GM21515 (cell line): ENCODE measurements around the gene STOM.
A peak's percentile ranks its signal among the peaks of the same experiment; 100 is the strongest.
"Not testable (repeated sequence)": the region's sequence is repeated elsewhere in the genome, so short reads cannot be mapped to it uniquely, and the experiment has no call there.

Experiments
- ATAC-seq: cut with Tn5 transposase; IDR thresholded peaks from one replicate; pipeline ENCODE4 v1.9.1; 2021; ENCODE audit not compliant: unreplicated experiment

STOM gene, protein sequence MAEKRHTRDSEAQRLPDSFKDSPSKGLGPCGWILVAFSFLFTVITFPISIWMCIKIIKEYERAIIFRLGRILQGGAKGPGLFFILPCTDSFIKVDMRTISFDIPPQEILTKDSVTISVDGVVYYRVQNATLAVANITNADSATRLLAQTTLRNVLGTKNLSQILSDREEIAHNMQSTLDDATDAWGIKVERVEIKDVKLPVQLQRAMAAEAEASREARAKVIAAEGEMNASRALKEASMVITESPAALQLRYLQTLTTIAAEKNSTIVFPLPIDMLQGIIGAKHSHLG

DNA sequence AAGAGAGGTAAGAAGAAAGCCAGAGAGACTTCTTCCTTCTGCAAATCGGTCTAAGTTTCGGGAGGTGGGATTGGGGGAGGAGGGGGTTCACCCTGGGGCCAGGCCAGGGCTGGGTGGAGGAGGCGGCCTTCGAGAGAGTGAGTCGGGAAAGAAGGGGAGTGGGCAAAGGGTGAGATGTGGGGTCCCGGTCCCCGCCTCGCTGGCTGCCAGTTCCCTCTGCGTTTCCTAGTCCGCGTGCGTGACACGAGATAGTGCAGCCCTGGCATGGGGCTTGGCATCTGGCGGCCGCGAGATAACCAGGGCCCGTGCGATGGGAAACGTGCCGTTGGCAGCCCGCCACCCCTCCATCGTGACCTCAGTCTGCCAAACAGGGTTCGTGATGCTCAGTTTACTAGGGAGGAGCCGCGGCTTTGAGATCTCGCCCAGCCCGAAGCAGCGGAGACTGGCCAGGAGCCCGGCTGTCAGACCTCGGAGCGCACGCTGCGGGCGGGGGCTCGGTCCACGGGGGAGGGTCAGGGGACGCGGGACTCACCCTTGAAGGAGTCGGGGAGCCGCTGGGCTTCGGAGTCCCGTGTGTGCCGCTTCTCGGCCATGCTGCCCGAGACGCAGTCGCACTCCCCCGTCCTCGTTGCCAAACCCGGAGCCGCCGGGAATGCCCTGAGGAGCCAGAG, at the start of gene STOM:
Gene STOM, minus strand, starts transcription at position 656 of the 671 bp plus-strand sequence. Its CDS starts 63 bp downstream, at position 593.
- peak; percentile 53 for ATAC-seq

DNA sequence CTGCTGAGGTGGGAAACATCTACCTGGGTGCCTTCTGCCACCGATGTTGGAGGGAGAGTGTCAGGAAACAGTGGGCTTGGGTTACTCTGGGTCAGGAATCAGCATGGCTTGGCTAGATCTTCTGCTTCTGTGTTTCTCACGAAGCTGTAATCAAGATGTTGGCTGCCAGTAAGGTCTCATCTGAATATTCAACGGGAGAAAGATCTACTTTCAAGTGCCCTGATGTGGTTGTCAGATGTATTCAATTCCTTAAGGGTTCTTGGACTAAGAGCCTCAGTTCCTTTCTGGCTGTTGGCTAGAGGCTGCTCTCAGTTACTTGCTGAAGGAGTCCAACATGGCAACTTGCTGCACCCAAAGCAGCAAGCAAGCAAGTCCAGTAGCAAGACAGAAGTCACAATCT, 41.9 kb upstream of the STOM start:
- no peak for ATAC-seq

DNA sequence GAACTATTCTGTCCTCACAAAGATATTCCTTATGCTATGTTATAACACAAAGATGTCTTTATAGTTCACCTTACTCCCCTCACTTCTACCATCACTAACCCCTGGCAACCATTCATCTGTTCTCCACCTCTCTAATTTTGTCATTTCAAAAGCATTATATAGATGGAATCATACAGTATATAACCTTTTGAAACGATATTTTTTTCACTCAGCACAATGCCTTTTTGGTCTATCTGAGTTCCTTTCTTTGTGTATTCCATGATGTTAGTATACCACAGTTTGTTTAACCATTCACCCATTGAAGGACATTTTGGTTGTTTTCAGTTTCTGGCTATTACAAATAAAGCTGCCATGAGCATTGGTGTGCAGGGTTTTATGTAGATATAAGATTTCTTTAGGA, 35.8 kb upstream of the STOM start:
- ATAC-seq: no peak

DNA sequence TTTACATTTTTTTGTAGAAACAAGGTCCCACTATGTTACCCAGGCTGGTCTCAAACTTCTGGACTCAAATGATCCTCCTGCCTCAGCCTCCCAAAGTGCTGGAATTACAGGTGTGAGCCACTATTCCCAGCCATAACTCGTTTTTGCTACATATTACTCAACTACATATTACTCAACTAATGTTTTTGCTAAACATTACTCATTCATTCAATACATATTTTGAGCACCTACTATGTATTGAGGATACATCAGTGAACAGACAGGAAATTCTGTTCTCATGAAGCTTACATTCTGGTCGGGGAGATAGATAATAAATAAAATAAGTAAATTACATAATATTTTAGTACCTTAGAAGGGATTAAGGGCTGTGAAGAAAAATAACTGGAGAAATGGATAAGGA, 34.9 kb upstream of the STOM start:
- no peak for ATAC-seq

DNA sequence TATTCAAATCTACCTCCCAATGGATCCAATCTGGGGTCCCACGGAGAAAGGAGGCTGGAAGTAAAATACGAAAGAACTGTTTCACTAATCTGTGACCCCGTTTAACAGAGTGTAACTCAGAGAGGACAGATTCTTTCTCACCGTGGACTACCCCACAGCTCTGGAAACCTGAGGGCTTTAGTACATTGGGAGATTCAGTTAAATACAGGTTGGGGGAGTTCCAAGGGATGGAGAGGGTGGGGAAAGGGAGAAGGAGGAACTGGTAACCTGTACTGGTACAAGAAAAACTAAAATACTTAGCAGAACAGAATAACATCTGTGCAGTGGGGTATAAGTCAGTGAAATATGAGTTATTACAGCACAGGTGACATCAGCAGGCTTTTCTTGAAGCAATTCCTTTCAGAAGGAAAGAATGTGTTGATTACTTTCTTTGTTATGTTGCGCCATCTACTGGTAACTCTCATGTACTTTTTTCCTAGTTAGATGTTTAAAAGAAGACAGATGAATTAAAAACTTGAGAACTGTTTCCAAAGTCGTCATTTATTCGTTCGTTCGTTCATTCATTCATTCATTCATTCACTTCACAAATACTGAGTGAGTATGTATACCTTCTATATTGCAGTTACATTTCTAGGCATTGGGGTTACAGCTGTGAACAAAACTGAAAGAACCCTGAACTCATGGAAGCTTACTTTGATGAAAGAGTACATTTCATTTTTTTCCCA, 30.0 kb upstream of the STOM start:
- no peak for ATAC-seq

DNA sequence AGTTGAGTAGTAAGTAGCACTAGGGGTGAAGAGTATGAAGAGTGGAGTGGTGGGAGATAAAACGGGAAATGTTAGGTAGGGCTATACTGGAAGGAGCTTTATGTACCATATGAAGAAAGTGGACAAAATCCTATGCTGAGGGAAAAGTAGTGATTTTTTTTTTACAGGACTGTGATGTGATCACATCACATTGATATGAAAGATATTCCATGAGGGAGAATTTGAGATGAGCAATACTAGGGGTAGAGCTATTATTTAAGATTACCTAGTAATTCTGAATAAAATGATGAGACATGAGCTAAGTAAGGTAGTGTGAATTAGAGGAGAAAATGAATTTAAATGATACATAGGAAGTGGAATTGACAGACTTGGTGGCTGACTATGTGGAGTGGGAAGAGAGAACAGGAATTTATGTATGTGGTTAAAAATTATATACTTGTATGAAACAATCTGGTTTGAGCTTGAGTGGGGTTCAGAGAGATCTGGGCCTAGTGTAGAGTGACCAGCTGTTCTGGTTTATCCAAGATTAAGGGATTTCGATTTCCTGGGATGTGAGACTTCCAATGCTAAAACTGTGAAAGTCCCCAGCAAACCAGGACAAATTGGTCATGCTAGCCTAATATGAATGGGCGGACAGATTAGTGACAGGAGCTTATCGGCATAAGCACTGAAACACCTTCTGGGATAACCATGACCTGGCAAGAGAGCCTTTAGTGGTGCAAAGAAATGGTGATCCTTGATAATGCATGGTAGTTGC, 29.3 kb upstream of the STOM start:
- ATAC-seq: no peak

DNA sequence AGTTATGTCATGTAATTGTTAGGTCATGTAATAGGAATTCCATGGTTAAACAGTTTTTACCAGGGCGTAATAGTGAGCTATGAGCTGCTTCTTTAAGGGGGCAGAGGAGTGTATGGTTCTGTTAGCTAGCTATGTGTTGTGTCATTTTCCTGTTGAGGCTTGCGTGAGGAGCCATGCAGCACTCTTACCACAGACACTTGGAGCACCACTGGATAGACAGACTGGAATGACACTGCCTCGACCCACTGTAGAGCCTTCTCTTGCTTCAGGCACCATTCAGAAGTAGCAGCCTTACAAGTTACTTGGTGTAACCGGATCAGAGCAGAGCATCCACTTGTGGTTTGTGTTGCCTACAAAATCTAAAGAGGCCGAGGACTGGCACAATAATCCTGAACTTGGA, 28.3 kb upstream of the STOM start:
- no peak for ATAC-seq

DNA sequence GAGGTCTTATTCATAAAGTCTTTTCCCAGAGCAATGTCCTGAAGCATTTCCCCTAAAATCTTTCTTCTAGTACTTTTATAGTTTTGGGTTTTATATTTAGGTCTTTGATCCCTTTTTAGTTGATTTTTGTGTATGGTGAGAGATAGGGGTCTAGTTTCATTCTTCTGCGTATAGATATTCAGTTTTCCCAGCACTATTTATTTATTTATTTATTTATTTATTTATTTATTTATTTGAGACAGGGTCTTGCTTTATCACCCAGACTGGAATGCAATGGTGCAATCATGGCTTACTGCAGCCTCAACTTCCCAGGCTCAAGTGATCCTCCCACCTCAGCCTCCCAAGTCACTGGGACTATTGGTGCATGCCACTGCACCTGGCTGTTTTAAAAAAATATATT, 27.2 kb upstream of the STOM start:
- not testable (repeated sequence) for ATAC-seq

DNA sequence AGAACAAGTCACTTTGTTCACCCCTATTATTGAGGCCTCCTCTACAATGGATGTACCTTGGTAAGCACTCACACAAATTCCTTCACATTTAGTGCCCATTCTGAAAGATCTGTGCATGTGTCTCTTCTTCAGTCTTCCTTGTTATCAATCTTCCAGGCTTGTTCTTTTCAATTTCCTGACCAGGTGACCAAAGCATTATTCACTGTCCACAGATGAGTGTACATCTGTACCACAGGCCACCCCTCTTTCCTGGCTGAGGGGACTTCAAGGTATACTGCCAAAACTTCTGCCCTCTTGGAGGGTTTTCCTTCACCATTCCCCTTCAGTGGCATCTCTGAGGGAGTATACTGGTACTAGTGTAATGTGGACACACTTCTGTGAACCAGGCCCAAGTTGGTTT, 25.5 kb upstream of the STOM start:
- no peak for ATAC-seq

DNA sequence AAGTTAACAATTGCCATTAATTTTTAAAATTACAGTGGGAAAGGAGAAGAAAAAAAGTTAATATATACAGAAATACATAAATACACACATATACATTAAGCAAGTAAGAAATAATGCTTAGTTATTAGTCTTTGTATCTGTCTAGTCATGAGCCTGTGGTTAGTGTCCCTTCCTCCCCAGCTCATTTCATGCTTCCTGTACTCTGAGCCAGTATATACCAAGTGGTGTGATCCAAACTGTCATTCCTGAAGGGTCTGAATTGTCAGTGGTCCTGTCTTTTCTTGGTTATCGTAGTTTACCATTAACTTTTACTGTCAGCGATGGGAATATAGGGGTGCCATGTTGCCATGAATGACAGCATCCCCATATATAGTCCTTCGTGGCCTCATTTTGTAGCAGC, 24.2 kb upstream of the STOM start:
- ATAC-seq: no peak

DNA sequence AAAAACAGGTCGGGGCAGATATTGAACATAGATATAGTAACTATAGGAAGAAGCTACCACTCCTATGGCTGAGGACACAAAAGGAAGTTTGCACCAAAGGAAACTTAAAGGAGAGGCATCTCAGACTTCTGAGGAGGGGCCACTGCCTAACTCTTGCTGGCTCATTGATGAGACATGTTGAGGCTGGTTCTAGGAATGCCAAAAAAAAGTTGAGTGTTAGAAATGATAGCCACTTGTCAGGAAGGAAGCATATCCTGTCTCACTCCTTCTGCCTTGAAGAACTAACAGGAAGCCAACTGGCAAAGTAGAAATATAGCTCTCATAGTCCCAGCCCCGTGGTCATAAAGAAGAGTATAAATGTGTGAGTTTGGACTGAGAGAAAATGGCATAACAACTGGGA, 23.3 kb upstream of the STOM start:
- ATAC-seq: no peak

DNA sequence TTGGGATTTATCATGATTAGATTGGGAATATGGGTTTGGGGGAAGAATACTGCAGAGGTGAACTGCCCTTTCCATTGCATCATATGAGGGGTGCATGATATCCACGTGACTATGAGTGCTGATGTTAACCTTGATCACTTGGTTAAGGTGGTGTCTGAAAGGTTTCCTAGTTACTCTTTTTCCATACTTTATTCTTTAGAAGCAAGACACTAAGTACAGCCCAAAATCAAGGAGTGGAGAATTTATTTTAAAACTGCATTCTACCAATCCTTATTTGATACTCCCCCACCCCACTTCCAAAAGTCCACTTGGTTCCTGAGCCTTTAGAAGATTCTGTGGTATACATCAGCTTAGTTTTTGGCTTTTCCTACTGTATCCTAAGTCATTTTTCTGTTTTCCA, 20.3 kb upstream of the STOM start:
- ATAC-seq: no peak

DNA sequence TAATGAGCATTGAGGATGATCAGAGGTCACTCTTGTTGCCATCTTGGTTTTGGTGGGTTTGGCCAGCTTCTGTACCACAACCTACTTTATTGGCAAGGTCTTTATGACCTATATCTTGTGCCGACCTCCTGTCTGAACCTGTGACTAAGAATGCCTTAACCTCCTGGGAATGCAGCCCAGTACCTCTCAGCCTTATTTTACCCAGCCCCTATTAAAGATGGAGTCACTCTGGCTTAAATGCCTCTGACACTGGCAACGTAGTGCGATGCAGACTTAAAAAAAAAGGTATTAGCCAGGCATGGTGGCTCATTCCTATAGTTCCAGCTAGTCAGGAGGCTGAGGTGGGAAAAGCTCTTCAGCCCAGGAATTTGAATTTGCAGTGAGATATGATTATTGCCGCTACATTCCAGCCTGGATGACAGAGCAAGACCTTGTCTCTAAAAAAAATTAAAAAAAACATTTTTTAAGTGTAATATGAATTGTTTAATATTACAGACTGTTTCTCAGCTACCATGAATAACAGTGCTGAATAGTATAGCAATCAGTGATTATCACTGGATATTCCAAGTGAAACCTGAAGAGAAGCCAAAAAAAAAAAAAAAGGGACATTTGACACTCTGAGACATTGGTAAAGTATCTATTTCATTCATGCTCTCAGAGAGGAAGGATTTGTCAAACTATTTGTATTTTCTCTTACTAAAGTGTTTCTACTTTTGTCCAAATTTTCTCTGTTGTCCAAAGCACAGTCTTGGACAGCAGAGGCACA, 18.3 kb upstream of the STOM start:
- ATAC-seq: no peak

DNA sequence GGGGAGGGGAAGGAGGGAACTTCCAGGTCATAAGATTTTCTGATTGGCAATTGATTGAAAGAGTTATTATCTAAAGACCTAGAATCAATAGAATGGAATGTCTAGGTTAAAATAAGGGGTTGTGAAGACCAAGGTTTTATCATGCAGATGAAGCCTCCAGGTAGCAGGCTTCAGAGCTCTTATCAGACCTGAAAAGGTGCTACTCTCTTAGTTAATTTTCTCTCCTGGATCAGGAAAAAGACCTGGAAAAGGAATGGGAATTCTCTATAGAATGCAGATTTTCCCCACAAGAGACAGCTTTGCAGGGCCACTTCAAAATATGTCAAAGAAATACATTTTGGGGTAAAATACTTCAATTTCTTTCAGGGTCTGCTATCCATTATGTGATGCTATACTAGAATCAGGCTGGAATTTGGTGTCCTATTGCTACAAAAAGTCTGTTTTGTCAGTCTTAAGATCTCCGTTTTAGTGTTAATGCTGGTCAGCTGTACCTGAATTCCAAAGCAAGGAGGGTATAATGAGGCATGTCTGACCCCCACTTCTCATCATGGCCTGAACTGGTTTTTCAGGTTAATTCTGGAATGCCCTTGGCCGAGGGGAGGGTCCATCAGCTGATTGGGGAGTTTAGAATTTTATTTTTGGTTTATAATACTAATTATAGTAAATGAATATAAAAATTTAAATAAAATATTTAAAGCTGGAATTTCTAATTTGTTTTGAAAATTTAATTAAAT, 16.6 kb upstream of the STOM start:
- no peak for ATAC-seq

DNA sequence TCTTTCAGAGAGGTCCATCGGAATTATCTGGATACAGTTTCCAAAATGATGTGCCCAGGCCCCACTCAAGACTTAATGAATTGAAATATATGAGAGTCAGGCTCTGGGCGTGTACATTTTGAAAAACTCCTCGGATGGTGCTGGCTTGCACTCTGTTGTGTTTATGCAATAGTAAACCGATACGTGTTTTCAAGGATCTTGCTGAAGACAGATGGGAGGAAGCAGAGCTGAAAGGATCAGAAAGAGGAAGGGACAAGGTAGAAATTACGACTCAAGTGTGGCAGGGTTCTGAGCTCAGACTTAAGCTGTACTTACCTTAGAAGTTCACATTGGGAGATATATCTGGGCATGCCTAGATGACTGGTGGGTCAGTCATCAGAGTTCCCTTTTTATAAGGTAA, 13.7 kb upstream of the STOM start:
- no peak for ATAC-seq

DNA sequence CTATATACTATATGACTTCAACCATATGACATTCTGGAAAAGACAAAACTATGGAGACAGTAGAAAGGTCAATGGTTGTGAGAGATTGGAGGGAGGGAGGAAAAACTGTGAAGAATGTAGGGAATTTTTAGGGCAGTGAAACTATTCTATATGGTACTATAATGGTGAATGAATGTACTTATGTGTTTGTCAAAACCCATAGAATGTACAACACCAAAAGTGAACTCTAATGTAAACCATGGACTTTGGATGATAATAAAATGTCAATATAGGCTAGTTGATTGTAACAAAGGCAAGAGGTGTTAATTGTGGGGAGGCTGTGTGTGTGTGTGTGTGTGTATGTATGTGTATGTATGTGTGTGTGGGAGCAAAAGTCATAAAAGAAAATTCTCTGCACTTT, 10.8 kb upstream of the STOM start:
- ATAC-seq: no peak

DNA sequence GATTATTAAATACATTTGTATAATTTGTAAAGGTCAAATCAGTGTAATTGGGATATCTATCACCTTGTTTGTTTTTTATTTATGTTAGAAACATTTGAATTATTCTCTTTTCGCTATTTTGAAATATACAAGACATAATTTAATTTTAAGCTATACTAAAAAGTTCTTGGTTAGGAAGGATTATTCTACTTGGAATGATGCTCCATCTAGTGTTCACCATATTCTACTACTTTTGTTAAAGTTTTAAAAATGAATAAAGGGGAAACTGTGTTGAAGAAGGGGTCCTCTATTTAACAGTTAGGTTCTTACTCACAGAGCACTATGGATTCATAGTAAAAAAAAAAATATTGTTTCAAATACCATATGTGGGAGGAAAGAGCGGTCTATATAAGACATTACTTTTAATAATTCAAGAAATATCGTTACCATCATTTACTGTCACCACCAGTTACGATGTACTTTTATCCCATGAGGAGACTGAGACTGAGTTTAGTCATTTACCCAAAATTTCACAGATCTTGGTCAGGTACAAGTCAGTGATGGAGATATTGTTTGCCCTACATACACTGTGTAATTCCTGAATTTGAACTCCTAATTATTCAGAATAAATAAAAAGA, 6.3 kb upstream of the STOM start:
- no peak for ATAC-seq

DNA sequence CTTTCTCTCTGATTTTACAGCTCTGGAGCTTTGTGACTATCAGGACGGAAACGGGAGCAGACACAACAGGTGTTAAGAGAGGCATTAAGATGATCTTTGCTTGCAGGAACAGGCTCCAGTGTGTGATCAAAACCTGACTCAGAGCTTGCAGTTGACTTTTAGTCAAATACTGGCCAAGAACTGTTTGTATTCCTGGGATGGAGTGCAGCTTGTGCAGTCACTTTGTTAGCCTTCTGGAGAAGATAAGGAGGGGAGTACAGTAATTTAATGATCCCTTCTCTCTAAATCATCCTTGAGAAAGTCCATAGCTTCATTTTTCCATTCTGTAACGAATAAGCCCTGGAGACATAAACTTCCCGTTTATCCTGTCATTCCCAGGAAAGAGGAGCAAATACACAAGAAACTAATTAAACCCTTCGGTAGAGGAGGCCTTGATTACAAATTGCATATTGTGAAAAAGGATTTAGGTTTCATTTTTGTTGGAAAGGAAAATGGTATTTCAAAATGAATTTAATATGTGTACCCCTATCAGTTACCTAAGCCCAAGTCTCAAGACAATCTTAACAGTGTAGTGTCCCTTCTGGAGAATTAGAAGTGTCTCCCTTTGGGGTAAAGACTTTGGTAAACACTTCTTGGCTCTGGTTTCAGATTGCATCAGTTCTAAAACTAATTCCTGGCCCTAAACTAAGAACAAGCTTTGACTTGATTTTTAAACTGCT, 3.1 kb upstream of the STOM start:
- ATAC-seq: no peak
